Bronchial epithelial cell (primary cell): Measurements from ENCODE around the gene HOXB6. TPM values are rescaled to one million over a fixed set of nuclear protein-coding genes. Genes with fewer than 3 reads are reported as not detected.

Experiments used
- DNase-seq: peaks from one replicate; pipeline ENCODE4 v3.0.0-alpha.2; 2010; ENCODE audit warnings: low read depth
- FAIRE-seq: peaks from 2 replicates; lab custom pipeline; 2011; peaks lifted over from hg19 to GRCh38; lab: Jason Lieb, UNC
- H3K27me3 ChIP-seq: 2 replicates; pipeline ENCODE4 v1.5.1; 2011; ENCODE audit warnings: low read length; ENCODE audit not compliant: control insufficient read depth, insufficient read depth
- H3K36me3 ChIP-seq: 2 replicates; pipeline ENCODE4 v1.5.1; 2011; ENCODE audit warnings: low read length; ENCODE audit not compliant: control insufficient read depth, insufficient read depth
- H3K4me3 ChIP-seq: 2 replicates; pipeline ENCODE4 v1.5.1; 2011; ENCODE audit warnings: mild to moderate bottlenecking, low read depth, low read length, control low read depth
- total RNA-seq: library from RNA; depleted of rRNA; stranded (reverse); fragments of >200 nt; gene quantifications from 2 replicates; pipeline ENCODE4 v1.2.1, GENCODE V29; 2014
- TF ChIP-seq, protein P1 (sequence below): IDR thresholded peaks from 2 replicates; pipeline ENCODE4 v1.5.1; 2011; ENCODE audit warnings: mild to moderate bottlenecking, moderate library complexity, low read length, control low read depth, inconsistent platforms; ENCODE audit not compliant: insufficient read depth, severe bottlenecking

The HOXB6 gene
- total RNA-seq, 1 donor from 2014 or later = not detected

DNA sequence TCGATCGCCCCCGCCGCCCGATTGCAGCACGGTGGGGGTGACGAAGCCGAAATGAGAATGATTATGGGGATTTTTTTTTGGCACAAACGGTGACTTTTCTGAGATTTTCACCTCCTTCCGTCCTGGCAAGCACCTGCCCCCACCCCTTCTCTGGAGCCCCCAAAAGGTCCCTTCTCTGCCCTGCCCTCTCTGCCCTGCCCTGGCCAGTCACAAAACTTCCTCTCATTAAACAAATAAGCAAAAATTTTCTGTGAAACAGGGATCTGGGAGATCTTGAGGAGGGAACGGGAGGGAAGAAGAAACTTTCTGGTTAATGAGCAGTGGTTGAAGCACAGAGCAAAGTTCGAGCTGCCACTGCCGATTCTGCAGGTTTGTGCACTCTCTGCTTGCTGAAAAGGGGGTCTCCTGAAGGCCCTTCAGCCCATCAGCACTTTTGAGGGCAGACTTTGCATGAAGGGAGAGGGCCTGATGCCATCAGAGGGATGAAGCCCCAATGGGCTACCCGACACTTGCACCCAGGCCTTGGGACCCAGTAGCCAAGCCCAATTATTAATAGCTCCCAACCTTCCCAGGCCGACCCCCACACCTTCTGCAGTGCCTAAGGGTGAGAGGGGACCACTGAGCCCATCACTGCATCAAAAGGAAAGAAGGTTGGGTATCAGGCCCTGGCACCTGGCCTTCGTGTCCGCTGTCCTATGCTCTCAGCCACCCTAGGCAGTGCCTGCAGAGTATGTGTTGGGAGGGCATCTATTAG lies 11.4 kb upstream of the HOXB6 start:
- DNase-seq = no peak
- Histone ChIP-seq H3K36me3 (no peaks in the 10 kb centered on the region), H3K27me3 (peaks cover 82% of the 10 kb centered on the region), H3K4me3 (no peak overlapping the region)
- FAIRE-seq = no peak
- TF ChIP-seq, protein P1, sequence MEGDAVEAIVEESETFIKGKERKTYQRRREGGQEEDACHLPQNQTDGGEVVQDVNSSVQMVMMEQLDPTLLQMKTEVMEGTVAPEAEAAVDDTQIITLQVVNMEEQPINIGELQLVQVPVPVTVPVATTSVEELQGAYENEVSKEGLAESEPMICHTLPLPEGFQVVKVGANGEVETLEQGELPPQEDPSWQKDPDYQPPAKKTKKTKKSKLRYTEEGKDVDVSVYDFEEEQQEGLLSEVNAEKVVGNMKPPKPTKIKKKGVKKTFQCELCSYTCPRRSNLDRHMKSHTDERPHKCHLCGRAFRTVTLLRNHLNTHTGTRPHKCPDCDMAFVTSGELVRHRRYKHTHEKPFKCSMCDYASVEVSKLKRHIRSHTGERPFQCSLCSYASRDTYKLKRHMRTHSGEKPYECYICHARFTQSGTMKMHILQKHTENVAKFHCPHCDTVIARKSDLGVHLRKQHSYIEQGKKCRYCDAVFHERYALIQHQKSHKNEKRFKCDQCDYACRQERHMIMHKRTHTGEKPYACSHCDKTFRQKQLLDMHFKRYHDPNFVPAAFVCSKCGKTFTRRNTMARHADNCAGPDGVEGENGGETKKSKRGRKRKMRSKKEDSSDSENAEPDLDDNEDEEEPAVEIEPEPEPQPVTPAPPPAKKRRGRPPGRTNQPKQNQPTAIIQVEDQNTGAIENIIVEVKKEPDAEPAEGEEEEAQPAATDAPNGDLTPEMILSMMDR = no peak

- H3K4me3 ChIP-seq = no peak within 1 kb of the TSS
- DNase-seq (no peak), FAIRE-seq (no peak)
Observed at GRCh38 chr17:48615047-48615962, 10.5 kb upstream of the HOXB6 start, which contains the start of gene HOXB8. Gene HOXB8, minus strand, starts transcription at chr17:48615292. Its CDS starts 588 bp downstream, at chr17:48614704.

DNA sequence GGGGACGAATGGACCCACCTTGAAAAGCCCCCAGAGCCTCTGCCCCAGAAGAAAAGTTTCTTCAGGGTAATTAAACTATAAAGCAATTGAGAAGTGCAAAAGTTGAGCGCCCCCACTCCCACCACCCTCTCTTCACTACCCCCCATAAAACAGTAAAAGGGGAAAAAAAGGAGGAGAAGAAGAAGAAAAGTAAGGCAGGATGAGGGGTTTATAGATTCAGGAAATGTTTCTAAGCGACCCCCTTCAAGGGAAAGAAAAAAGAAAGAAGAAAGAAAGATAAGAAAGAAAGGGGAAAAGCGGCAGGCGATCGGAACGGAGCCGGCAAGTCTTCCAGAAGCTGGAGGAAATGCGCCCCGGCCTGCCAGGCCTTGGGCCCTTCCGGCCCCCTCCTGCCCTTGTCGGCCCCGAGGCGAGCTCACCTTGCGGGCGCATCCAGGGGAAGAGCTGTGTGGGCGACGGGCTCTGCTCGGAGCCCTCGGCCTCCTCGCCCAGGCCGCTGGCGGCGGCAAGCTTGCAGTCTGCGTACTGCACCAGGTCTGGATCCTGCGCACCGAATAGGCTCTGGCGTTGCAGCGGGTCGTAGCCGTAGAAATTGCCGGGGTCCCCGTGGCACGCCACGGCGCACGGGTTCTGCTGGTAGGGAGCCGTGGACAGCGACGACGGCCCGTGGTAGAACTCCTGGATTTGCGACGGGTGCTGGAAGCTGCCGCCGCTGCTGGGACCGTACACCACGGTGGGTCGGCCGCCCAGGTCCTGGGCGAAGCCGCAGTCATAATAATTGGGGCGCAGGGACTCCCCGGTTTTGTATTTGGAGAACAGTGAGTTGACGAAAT lies 9.3 kb upstream of the HOXB6 start:
- TF ChIP-seq, protein P1 = no peak
- H3K27me3 ChIP-seq = peaks cover 82% of the 10 kb centered on the region
- no peak for FAIRE-seq

More at GRCh38 chr17:48615047-48615962, 10.5 kb upstream of the HOXB6 start, which contains the start of gene HOXB8:
- H3K36me3 ChIP-seq = no peaks in the 10 kb centered on the region
- H3K27me3 ChIP-seq = peaks cover 83% of the 10 kb centered on the region
- TF ChIP-seq, protein P1 = no peak

GRCh38 chr17:48612854-48613691 lies 8.3 kb upstream of the HOXB6 start:
- H3K4me3 ChIP-seq = no peak overlapping the region
- DNase-seq = no peak
- no peaks in the 10 kb centered on the region for H3K36me3 ChIP-seq
- H3K27me3 ChIP-seq = peaks cover 82% of the 10 kb centered on the region
- no peak for FAIRE-seq
- TF ChIP-seq, protein P1 = peak; percentile 6

More for the DNA sequence above, 9.3 kb upstream of the HOXB6 start:
- no peak for DNase-seq
- no peak overlapping the region for H3K4me3 ChIP-seq
- H3K36me3 ChIP-seq = no peaks in the 10 kb centered on the region
